Kidney (tissue), 14 donors: ENCODE measurements around the gene OOSP4A. TPM values are rescaled to one million over a fixed set of nuclear protein-coding genes. Genes with fewer than 3 reads are reported as not detected.

Experiments used
- DNase-seq, 5 donors: peaks; one replicate each; pipeline ENCODE4 v3.0.0-alpha.2; 2013 to 2020
- FAIRE-seq: peaks from 2 replicates; lab custom pipeline; 2012; peaks lifted over from hg19 to GRCh38; lab: Jason Lieb, UNC
- H3K27ac ChIP-seq, 2 donors: one replicate each; pipeline ENCODE4 v1.7.0; 2013; ENCODE audit warnings: low read depth in 2 of 2, low read length in 2 of 2, inconsistent platforms in 1 of 2
- H3K27me3 ChIP-seq: one replicate; pipeline ENCODE4 v1.7.1; 2013; ENCODE audit warnings: low read length, inconsistent platforms; ENCODE audit not compliant: control insufficient read depth, insufficient read depth
- H3K36me3 ChIP-seq, 3 donors: one replicate each; pipeline versions ENCODE4 v1.7.0 to v1.7.1; 2013; ENCODE audit warnings: low read length in 3 of 3, control low read depth in 1 of 3, inconsistent platforms in 1 of 3; ENCODE audit not compliant: insufficient read depth in 3 of 3, control insufficient read depth in 2 of 3
- H3K4me1 ChIP-seq, 3 donors: one replicate each; pipeline versions ENCODE4 v1.7.0 to v1.7.1; 2013; ENCODE audit warnings: low read length in 3 of 3, inconsistent platforms in 1 of 3, low read depth in 1 of 3; ENCODE audit not compliant: control insufficient read depth in 2 of 3, insufficient read depth in 2 of 3
- H3K4me3 ChIP-seq, 3 donors: one replicate each; pipeline versions ENCODE4 v1.7.0 to v1.8.1; 2013; ENCODE audit warnings: low read length in 3 of 3, control low read depth in 1 of 3, inconsistent platforms in 1 of 3
- H3K9ac ChIP-seq, 3 donors: one replicate each; pipeline versions ENCODE4 v1.7.0 to v1.7.1; 2013; ENCODE audit warnings: low read length in 3 of 3, control low read depth in 1 of 3, inconsistent platforms in 1 of 3
- H3K9me3 ChIP-seq, 3 donors: one replicate each; pipeline versions ENCODE4 v1.7.0 to v1.7.1; 2013; ENCODE audit warnings: low read length in 3 of 3, control low read depth in 1 of 3, inconsistent platforms in 1 of 3; ENCODE audit not compliant: control insufficient read depth in 2 of 3, insufficient read depth in 1 of 3
- intact Hi-C: fragments of 100-400 bp; cut with DNase I; formaldehyde crosslinking; loops from one replicate; pipeline ENCODE4 v1.11.1; 2022
- polyA plus RNA-seq: library from polyadenylated mRNA; stranded (reverse); fragments of 350-450 nt; fragmentation: Illumina TruSeq; extraction: RNeasy Lipid Tissue Mini Kit (QIAGEN cat#74804); gene quantifications from one replicate; pipeline ENCODE4 v1.2.3, GENCODE V29; 2014; ENCODE audit warnings: low read depth, low replicate concordance; ENCODE audit not compliant: insufficient read depth
- total RNA-seq: library from RNA; stranded (reverse); fragmentation: NEBNext Ultra II Directional; extraction: Animal tissue kit (Norgen Biotek cat#: 25700); gene quantifications from one replicate; pipeline ENCODE4 v1.2.1, GENCODE V29; 2021
- TF ChIP-seq, protein P1 (sequence below): IDR thresholded peaks from 3 replicates; pipeline ENCODE4 v1.5.1; 2012; ENCODE audit warnings: mild to moderate bottlenecking, moderate library complexity, borderline replicate concordance; ENCODE audit not compliant: insufficient read depth; ENCODE audit errors: extremely low read depth
- donor health status: control.
- donor health status: control.
- donor health status: control.
- donor health status: control.
- donor health status: control.
- donor health status: DM: yes; HTN: yes; CAD: no.
- donor health status: Normal renal cell carcinoma (clear cell type).

The OOSP4A gene
- total and polyA plus RNA-seq, 2 donors from 2014 or later = not detected

DNA sequence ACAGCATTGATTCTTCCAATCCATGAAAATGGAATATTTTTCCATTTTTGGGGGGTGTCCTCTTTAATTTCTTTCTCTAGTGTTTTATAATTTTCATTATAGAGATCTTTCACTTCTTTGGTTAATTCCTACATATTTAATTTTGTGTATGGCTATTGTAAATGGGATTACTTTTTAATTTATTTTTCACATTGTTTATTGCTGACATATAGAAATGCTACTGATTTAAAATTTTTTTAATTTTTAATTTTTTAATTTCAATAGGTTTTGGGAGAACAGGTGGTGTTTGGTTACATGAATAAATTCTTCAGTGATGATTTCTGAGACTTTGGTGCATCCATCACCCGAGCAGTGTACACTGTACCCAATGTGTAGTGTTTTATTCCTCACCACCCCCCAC is 26.6 kb downstream of the OOSP4A start:
- intact Hi-C loops = no loop called here
- DNase-seq (no peak), FAIRE-seq (peak; percentile 21)
- H3K4me3 ChIP-seq = no peak overlapping the region
- no peaks in the 10 kb centered on the region for H3K4me1 ChIP-seq
- TF ChIP-seq, protein P1, sequence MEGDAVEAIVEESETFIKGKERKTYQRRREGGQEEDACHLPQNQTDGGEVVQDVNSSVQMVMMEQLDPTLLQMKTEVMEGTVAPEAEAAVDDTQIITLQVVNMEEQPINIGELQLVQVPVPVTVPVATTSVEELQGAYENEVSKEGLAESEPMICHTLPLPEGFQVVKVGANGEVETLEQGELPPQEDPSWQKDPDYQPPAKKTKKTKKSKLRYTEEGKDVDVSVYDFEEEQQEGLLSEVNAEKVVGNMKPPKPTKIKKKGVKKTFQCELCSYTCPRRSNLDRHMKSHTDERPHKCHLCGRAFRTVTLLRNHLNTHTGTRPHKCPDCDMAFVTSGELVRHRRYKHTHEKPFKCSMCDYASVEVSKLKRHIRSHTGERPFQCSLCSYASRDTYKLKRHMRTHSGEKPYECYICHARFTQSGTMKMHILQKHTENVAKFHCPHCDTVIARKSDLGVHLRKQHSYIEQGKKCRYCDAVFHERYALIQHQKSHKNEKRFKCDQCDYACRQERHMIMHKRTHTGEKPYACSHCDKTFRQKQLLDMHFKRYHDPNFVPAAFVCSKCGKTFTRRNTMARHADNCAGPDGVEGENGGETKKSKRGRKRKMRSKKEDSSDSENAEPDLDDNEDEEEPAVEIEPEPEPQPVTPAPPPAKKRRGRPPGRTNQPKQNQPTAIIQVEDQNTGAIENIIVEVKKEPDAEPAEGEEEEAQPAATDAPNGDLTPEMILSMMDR = no peak
- no peaks in the 10 kb centered on the region for H3K27me3 ChIP-seq
- no peak overlapping the region for H3K9ac ChIP-seq
- no peak overlapping the region for H3K27ac ChIP-seq
- H3K9me3 ChIP-seq = no peaks in the 10 kb centered on the region
- no peaks in the 10 kb centered on the region for H3K36me3 ChIP-seq

DNA sequence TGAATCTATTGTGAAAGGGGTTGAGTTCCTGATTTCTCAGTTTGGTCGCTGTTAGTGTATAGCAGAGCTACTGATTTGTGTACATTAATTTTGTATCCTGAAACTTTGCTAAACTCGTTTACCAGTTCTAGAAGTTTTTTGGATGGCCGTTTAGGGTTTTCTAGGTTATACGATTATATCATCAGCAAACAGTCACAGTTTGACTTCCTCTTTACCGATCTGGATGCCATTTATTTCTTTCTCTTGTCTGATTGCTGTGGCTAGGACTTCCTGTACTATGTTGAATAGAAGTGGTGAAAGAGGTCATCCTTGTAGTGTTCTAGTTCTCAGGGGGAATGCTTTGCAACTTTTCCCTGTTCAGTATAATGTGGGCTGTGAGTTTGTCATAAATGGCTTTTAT is 28.6 kb downstream of the OOSP4A start:
- intact Hi-C loops = no loop called here
- Histone ChIP-seq H3K9ac (no peak overlapping the region), H3K36me3 (no peaks in the 10 kb centered on the region), H3K9me3 (no peaks in the 10 kb centered on the region), H3K27me3 (no peaks in the 10 kb centered on the region), H3K27ac (no peak overlapping the region), H3K4me3 (no peak overlapping the region), H3K4me1 (no peaks in the 10 kb centered on the region)
- no peak for FAIRE-seq
- TF ChIP-seq, protein P1 = no peak
- no peak for DNase-seq

DNA sequence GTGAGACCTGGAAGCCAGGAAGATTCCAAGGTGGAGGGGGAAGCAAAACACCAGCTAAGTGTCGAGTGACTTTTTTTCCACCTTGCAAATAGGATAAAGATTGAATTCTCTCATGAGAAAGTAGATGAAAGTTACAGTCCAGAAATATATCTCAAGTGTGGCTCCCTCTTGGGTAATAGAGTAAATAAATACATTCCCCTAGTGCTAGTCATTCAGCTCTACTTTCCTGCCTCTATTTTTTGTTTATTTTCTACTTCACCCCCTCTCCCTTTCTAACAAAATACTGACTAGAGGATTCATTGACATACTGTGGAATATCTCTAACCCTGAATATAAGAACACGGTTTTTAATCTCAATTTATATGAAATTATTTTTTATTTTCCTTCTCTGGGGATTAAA is 34.0 kb downstream of the OOSP4A start:
- H3K36me3 ChIP-seq = no peaks in the 10 kb centered on the region
- H3K27ac ChIP-seq = no peak overlapping the region
- DNase-seq (no peak), FAIRE-seq (no peak)
- H3K9me3 ChIP-seq = no peaks in the 10 kb centered on the region
- TF ChIP-seq, protein P1 = no peak
- no peaks in the 10 kb centered on the region for H3K27me3 ChIP-seq
- H3K4me3 ChIP-seq = no peak overlapping the region
- intact Hi-C loops = no loop called here
- no peak overlapping the region for H3K9ac ChIP-seq
- H3K4me1 ChIP-seq = no peaks in the 10 kb centered on the region

DNA sequence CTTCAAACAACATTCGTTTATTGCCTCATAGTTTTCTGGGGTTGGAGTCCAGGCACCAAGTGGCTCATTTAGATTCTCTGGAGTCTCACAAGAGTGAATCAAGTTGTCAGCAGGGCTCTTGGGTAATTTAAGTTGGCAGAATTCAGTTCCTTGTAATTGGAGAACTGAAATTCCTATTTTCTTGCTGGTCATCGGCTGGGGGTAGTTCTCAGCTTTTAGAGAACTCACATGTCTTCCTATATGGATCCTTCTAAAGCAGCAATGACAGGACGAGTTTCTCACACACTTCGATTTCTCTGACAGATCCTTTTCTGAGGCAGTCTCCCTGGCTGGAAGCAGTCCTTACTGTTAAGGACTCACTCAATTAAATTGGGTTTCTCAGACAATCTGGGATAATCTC is 35.9 kb downstream of the OOSP4A start:
- Histone ChIP-seq H3K27me3 (no peaks in the 10 kb centered on the region), H3K4me3 (no peak overlapping the region), H3K4me1 (no peaks in the 10 kb centered on the region), H3K27ac (no peak overlapping the region), H3K36me3 (no peaks in the 10 kb centered on the region), H3K9ac (no peak overlapping the region), H3K9me3 (no peaks in the 10 kb centered on the region)
- DNase-seq (no peak), FAIRE-seq (no peak)
- intact Hi-C loops = no loop called here
- TF ChIP-seq, protein P1 = no peak
